DOHH2 (cell line): ENCODE measurements around the gene HBG2.

Experiments
- CTCF ChIP-seq: fragments of 200-600 bp; sonication (generic); IDR thresholded peaks from one replicate; pipeline ENCODE4 v1.5.1; 2014; ENCODE audit warnings: antibody characterized with exemption, mild to moderate bottlenecking, low read depth, low read length; ENCODE audit not compliant: poor library complexity, severe bottlenecking
- EZH2phosphoT487 ChIP-seq: fragments of 200-600 bp; sonication (generic); IDR thresholded peaks from 2 replicates; pipeline ENCODE4 v1.6.1; 2017; ENCODE audit warnings: borderline replicate concordance, mild to moderate bottlenecking, antibody characterized with exemption, low read length, moderate library complexity, mixed read lengths

GRCh38 chr11:5300251-5300650 is 45.7 kb upstream of the HBG2 start:
- TF ChIP-seq CTCF, result no peak
- no peak for TF ChIP-seq EZH2phosphoT487
